ENCODE measurements around the gene ADCY2. TPM values are rescaled to one million over a fixed set of nuclear protein-coding genes. Genes with fewer than 3 reads are reported as not detected.

ADCY2 gene
- total RNA-seq, 2 experiments from 2014 or later, result not detected

- no peak overlapping the region for H2AFZ ChIP-seq (ENCODE audit: low read length)
- H3K4me3 ChIP-seq (ENCODE audit: low read depth, low read length, poor library complexity, severe bottlenecking), result no peak overlapping the region
- H3K4me1 ChIP-seq (ENCODE audit: insufficient read depth, low read length, poor library complexity, severe bottlenecking), result no peaks in the 10 kb centered on the region
- no peaks in the 10 kb centered on the region for H3K9me3 ChIP-seq (ENCODE audit: low read length)
- TF ChIP-seq EZH2phosphoT487 (IDR thresholded peaks at IDR 0.05; ENCODE audit: borderline replicate concordance, low read depth, low read length) (no peak), CTCF (conservative IDR thresholded peaks at IDR 0.05; ENCODE audit: low read length) (peak; percentile 72)
- no peaks in the 10 kb centered on the region for H3K79me2 ChIP-seq (ENCODE audit: insufficient read depth, low read depth, low read length)
- no peak overlapping the region for H3K27ac ChIP-seq (ENCODE audit: low read depth, low read length, poor library complexity, severe bottlenecking)
- H4K20me1 ChIP-seq (ENCODE audit: insufficient read depth, low read length), result no peaks in the 10 kb centered on the region
- no peaks in the 10 kb centered on the region for H3K9me2 ChIP-seq (ENCODE audit: insufficient read depth, low read length)
- H3K4me2 ChIP-seq (ENCODE audit: low read length), result no peak overlapping the region
- intact Hi-C loops (cut with micrococcal nuclease; ENCODE audit: unreplicated experiment), result no loop called here
- CTCF ChIA-PET (ENCODE audit: unreplicated experiment), result no interaction called here
- peak; percentile 24 for DNase-seq (ENCODE audit: low spot score)
- H3K36me3 ChIP-seq (ENCODE audit: insufficient read depth, low read length), result peaks cover 48% of the 10 kb centered on the region
- BruUV-seq (replicated peaks), result no TSS peak
- POLR2A ChIA-PET, result interaction anchor here (0.6 to 1.7 kb wide), 2 partner anchors 16 to 366 kb away, joined by 3 to 5 read pairs; no protein-coding TSS in a partner anchor
Observed at GRCh38 chr5:7856855-7857254, 460.9 kb downstream of the ADCY2 start.

- Histone ChIP-seq H4K20me1 (ENCODE audit: insufficient read depth, low read length) (no peaks in the 10 kb centered on the region), H2AFZ (ENCODE audit: low read length) (no peak overlapping the region), H3K4me1 (ENCODE audit: insufficient read depth, low read length, poor library complexity, severe bottlenecking) (no peaks in the 10 kb centered on the region), H3K27ac (ENCODE audit: low read depth, low read length, poor library complexity, severe bottlenecking) (no peak overlapping the region), H3K9me3 (ENCODE audit: low read length) (no peaks in the 10 kb centered on the region), H3K4me2 (ENCODE audit: low read length) (no peak overlapping the region), H3K36me3 (ENCODE audit: insufficient read depth, low read length) (peaks cover 53% of the 10 kb centered on the region), H3K79me2 (ENCODE audit: insufficient read depth, low read depth, low read length) (no peaks in the 10 kb centered on the region), H3K4me3 (ENCODE audit: low read depth, low read length, poor library complexity, severe bottlenecking) (no peak overlapping the region), H3K9me2 (ENCODE audit: insufficient read depth, low read length) (no peaks in the 10 kb centered on the region)
- ChIA-PET POLR2A (interaction anchor here (0.6 to 1.7 kb wide), 3 partner anchors 9 to 366 kb away, joined by 3 to 4 read pairs (median 4); no protein-coding TSS in a partner anchor), CTCF (ENCODE audit: unreplicated experiment) (no interaction called here)
- no TSS peak for BruUV-seq (replicated peaks)
- DNase-seq (ENCODE audit: low spot score), result no peak
- TF ChIP-seq CTCF (conservative IDR thresholded peaks at IDR 0.05; ENCODE audit: low read length), result no peak
- no peak for TF ChIP-seq EZH2phosphoT487 (IDR thresholded peaks at IDR 0.05; ENCODE audit: borderline replicate concordance, low read depth, low read length)
- intact Hi-C loops (cut with micrococcal nuclease; ENCODE audit: unreplicated experiment), result no loop called here
Observed at GRCh38 chr5:7857361-7857760, 461.4 kb downstream of the ADCY2 start.

GRCh38 chr5:7857926-7858632 lies 462.1 kb downstream of the ADCY2 start:
- H3K4me2 ChIP-seq (ENCODE audit: low read length), result no peak overlapping the region
- intact Hi-C loops (cut with micrococcal nuclease; ENCODE audit: unreplicated experiment), result no loop called here
- no peaks in the 10 kb centered on the region for H3K9me3 ChIP-seq (ENCODE audit: low read length)
- H3K4me1 ChIP-seq (ENCODE audit: insufficient read depth, low read length, poor library complexity, severe bottlenecking), result no peaks in the 10 kb centered on the region
- TF ChIP-seq EZH2phosphoT487 (IDR thresholded peaks at IDR 0.05; ENCODE audit: borderline replicate concordance, low read depth, low read length), result no peak
- no peak for TF ChIP-seq CTCF (conservative IDR thresholded peaks at IDR 0.05; ENCODE audit: low read length)
- H3K27ac ChIP-seq (ENCODE audit: low read depth, low read length, poor library complexity, severe bottlenecking), result no peak overlapping the region
- ChIA-PET CTCF (ENCODE audit: unreplicated experiment) (no interaction called here), POLR2A (interaction anchor here (0.6 to 1.7 kb wide), 3 partner anchors 8 to 15 kb away, joined by 4 to 7 read pairs (median 4); partner anchors contain the start of genes FASTKD3 and MTRR)
- no peaks in the 10 kb centered on the region for H3K9me2 ChIP-seq (ENCODE audit: insufficient read depth, low read length)
- no TSS peak for BruUV-seq (replicated peaks)
- no peak overlapping the region for H2AFZ ChIP-seq (ENCODE audit: low read length)
- H4K20me1 ChIP-seq (ENCODE audit: insufficient read depth, low read length), result no peaks in the 10 kb centered on the region
- no peak overlapping the region for H3K4me3 ChIP-seq (ENCODE audit: low read depth, low read length, poor library complexity, severe bottlenecking)
- peaks cover 60% of the 10 kb centered on the region for H3K36me3 ChIP-seq (ENCODE audit: insufficient read depth, low read length)
- no peaks in the 10 kb centered on the region for H3K79me2 ChIP-seq (ENCODE audit: insufficient read depth, low read depth, low read length)
- DNase-seq (ENCODE audit: low spot score), result no peak

Measured in OCI-LY7 (cell line).